GM19099 (cell line): Measurements from ENCODE around the gene MAP2K6.

Experiments used
- POLR2A ChIP-seq: IDR thresholded peaks from 3 replicates; pipeline ENCODE4 v1.6.1; 2011; ENCODE audit warnings: low read depth; ENCODE audit not compliant: insufficient read length; ENCODE audit errors: extremely low read depth

Gene MAP2K6

GRCh38 chr17:69588827-69589239 is 174.3 kb downstream of the MAP2K6 start:
- TF ChIP-seq POLR2A: no peak

- no peak for TF ChIP-seq POLR2A
Measured at GRCh38 chr17:69590671-69591070, 176.2 kb downstream of the MAP2K6 start.

GRCh38 chr17:69592692-69593350 is 178.3 kb downstream of the MAP2K6 start:
- TF ChIP-seq POLR2A: no peak

GRCh38 chr17:69593351-69593715 is 178.8 kb downstream of the MAP2K6 start:
- no peak for TF ChIP-seq POLR2A

GRCh38 chr17:69593716-69594115 is 179.2 kb downstream of the MAP2K6 start:
- TF ChIP-seq POLR2A: no peak

GRCh38 chr17:69594641-69595040 is 180.1 kb downstream of the MAP2K6 start:
- TF ChIP-seq POLR2A: no peak

- TF ChIP-seq POLR2A: no peak
Measured at GRCh38 chr17:69596141-69596540, 181.6 kb downstream of the MAP2K6 start.

- TF ChIP-seq POLR2A: no peak
Measured at GRCh38 chr17:69597898-69598692, 183.6 kb downstream of the MAP2K6 start.

GRCh38 chr17:69602972-69603371 is 188.5 kb downstream of the MAP2K6 start:
- TF ChIP-seq POLR2A: no peak
